Measurements from ENCODE around the gene CAPZA2.
"Not testable (repeated sequence)": the region's sequence is repeated elsewhere in the genome, so short reads cannot be mapped to it uniquely, and the experiment has no call there.

The CAPZA2 gene

DNA sequence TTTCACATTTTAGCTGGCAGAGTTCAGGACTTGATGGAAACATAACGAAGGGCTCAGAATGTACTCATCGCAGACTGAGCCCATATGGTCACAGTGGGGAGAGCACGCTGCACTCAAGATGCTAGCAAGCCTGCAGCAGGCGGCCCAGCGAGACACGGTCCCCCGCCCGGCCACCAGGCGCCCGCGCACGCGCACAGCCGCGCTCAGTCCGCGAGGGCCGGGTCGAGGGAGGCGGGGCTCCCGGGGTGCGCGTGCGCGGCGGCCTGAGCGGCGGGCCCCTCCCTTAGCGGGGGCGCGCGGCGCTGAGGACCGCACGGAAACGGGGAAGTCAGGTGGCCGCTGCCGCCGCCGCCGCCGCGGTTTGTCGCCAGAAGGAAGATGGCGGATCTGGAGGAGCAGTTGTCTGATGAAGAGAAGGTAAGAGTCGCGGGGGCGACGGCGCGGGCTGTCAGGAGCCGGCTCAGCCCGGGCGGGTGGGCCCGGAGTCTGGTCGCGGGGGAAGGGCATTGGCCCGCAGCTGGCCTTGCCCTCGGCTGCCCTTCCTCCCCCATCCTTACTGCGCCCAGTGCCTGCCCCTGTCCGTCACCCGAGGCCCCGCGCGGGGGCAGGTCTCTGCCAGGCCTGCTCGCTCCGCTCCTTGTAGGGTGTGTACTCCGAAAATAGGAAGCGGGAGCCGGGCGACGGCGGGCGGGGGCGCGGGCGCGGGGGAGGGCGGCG is at the start of gene CAPZA2:
Gene CAPZA2 (plus strand): TSS at position 354 of the 717 bp plus-strand sequence. CDS start 25 bp downstream, at position 379.
- no peaks in the 10 kb centered on the region for H3K9me3 Mint-ChIP-seq
- peak within 1 kb of the TSS; percentile 97 for H3K4me3 Mint-ChIP-seq
- peak within 1 kb of the TSS; percentile 96 for H3K27ac Mint-ChIP-seq
- H3K4me1 Mint-ChIP-seq (ENCODE audit: low read depth) = peaks cover 33% of the 10 kb centered on the region
- peaks cover 6% of the 10 kb centered on the region for H3K36me3 Mint-ChIP-seq (ENCODE audit: low read depth)
- H3K27me3 Mint-ChIP-seq (ENCODE audit: low read depth) = peaks cover 21% of the 10 kb centered on the region

DNA sequence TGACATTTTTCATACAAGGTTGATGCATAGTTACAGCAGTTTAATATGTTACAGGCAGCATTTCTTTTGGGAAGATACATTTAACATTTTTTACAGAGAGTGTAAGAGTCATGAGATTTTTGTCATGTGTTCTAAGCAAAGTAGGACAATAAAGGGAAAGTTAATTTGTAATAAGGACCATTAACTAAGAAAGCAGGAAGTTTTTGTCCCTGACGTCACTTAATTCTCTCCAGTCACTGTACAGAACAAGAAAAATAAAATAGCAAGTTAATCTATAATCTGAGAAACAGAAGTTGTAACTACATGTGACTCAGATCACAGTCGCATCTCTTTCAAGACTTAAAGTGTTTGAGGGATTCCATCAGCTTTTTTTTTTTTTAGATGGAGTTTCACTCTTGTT is 49.5 kb upstream of the CAPZA2 start:
- no peaks in the 10 kb centered on the region for H3K9me3 Mint-ChIP-seq
- no peaks in the 10 kb centered on the region for H3K4me1 Mint-ChIP-seq (ENCODE audit: low read depth)
- peaks cover 19% of the 10 kb centered on the region for H3K27me3 Mint-ChIP-seq (ENCODE audit: low read depth)
- H3K4me3 Mint-ChIP-seq = no peak overlapping the region
- H3K27ac Mint-ChIP-seq = no peak overlapping the region
- no peaks in the 10 kb centered on the region for H3K36me3 Mint-ChIP-seq (ENCODE audit: low read depth)

DNA sequence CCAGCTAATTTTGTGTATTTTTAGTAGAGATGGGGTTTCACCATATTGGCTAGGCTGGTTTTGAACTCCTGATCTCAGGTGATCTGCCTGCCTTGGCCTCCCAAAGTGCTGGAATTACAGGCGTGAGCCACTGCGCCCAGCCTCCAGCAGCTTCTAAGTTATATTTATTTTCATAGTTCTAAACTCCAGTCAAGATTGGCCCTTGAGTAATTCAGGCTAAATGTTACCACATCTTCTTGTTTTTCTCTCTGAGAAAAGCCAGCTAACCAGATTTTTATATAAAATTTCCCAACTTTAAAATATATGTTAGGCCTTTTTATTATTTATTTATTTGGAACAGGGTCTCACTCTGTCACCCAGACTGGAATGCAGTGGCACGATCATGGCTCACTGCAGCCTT is 49.0 kb upstream of the CAPZA2 start:
- not testable (repeated sequence) for H3K36me3 Mint-ChIP-seq (ENCODE audit: low read depth); H3K27ac Mint-ChIP-seq; H3K4me3 Mint-ChIP-seq; H3K9me3 Mint-ChIP-seq; H3K4me1 Mint-ChIP-seq (ENCODE audit: low read depth)
- peaks cover 15% of the 10 kb centered on the region for H3K27me3 Mint-ChIP-seq (ENCODE audit: low read depth)

DNA sequence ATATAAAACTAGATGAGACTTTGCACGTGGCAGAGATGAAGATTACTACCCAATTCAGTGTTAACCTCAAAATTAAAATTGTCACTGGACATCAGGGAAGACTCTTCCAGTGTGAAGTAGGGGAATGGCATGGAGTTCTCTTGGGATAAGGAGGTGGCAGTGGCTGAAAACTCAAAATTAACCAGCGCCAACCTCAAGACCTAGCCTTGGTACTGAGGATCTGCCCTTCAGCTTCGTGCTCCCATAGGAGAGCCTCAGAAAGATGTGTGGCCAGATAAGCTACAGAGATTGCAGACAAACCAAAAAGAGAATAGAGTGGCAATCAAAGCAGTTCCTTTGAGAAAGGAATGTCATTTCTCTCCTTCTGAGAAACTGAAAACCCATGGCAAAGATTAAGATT is 47.3 kb upstream of the CAPZA2 start:
- Mint-ChIP-seq H3K4me3 (no peak overlapping the region), H3K27ac (no peak overlapping the region), H3K36me3 (ENCODE audit: low read depth) (no peaks in the 10 kb centered on the region), H3K4me1 (ENCODE audit: low read depth) (no peaks in the 10 kb centered on the region), H3K27me3 (ENCODE audit: low read depth) (peaks cover 23% of the 10 kb centered on the region), H3K9me3 (no peaks in the 10 kb centered on the region)

DNA sequence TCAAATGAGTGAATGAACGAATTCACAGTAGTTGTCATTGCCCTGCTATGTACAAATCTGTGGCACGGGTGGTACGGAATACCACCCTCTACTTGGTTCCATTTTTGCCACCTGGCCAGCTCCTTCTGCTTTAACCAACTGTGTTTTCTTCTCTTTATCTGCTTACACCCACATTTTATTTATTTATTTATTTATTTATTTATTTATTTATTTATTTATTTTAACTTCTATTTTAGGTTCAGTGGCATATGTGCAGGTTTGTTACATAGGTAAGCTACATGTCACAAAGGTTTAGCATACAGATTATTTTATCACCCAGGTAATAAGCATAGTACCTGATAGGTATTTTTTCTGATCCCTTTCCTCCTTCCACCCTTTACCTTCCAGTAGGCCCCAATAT is 42.2 kb upstream of the CAPZA2 start:
- no peak overlapping the region for H3K4me3 Mint-ChIP-seq
- H3K36me3 Mint-ChIP-seq (ENCODE audit: low read depth) = no peaks in the 10 kb centered on the region
- no peaks in the 10 kb centered on the region for H3K4me1 Mint-ChIP-seq (ENCODE audit: low read depth)
- H3K9me3 Mint-ChIP-seq = no peaks in the 10 kb centered on the region
- no peak overlapping the region for H3K27ac Mint-ChIP-seq
- H3K27me3 Mint-ChIP-seq (ENCODE audit: low read depth) = peaks cover 36% of the 10 kb centered on the region

DNA sequence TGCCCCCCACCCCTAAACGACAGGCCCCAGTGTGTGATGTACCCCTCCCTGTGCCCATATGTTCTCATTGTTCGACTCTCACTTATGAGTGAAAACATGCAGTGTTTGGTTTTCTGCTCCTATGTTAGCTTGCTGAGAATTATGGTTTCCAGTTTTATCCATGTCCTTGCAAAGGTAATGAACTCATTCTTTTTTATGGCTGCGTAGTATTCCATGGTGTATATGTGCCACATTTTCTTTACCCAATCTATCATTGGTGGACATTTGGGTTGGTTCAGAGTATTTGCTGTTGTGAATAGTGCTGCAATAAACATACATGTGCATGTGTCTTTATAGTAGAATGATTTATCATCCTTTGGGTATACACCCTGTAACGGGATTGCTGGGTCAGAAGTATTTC is 40.7 kb upstream of the CAPZA2 start:
- not testable (repeated sequence) for H3K9me3 Mint-ChIP-seq; H3K36me3 Mint-ChIP-seq (ENCODE audit: low read depth); H3K27ac Mint-ChIP-seq; H3K4me1 Mint-ChIP-seq (ENCODE audit: low read depth); H3K4me3 Mint-ChIP-seq
- H3K27me3 Mint-ChIP-seq (ENCODE audit: low read depth) = peaks cover 40% of the 10 kb centered on the region

DNA sequence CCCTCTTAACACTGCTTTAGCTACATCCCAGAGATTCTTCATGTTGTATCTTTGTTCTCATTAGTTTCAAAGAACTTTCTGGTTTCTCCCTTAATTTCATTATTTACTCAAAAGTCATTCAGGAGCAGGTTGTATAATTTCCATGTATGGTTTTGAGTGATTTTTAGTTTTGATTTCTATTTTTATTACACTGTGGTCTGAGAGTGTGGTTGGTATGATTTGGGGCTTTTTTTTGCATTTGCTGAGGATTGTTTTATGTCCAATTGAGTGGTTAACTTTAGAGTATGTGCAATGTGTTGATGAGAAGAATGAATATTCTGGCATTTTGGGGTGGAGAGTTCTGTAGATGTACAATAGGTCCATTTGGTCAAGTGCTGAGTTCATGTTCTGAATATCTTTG is 37.9 kb upstream of the CAPZA2 start:
- Mint-ChIP-seq H3K27ac (no peak overlapping the region), H3K9me3 (no peaks in the 10 kb centered on the region), H3K4me3 (no peak overlapping the region), H3K4me1 (ENCODE audit: low read depth) (no peaks in the 10 kb centered on the region), H3K36me3 (ENCODE audit: low read depth) (no peaks in the 10 kb centered on the region), H3K27me3 (ENCODE audit: low read depth) (peaks cover 27% of the 10 kb centered on the region)

DNA sequence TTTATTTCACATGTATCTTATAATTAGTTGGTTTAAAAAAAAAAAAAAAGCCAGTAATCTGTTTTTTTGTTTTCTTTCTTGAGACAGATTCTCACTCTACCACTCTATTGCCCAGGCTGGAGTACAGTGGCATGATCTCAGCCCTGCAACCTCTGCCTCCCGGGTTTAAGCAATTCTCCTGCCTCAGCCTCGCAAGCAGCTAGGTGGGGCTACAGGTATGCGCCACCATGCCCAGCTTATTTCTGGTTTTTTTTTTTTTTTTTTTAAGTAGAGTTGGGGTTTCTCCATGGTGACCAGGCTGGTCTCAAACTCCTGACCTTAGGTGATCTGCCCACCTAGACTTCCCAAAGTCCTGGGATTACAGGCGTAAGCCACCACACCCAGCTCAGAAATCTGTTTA is 34.1 kb upstream of the CAPZA2 start:
- Mint-ChIP-seq H3K9me3 (no peaks in the 10 kb centered on the region), H3K4me1 (ENCODE audit: low read depth) (no peaks in the 10 kb centered on the region), H3K36me3 (ENCODE audit: low read depth) (no peaks in the 10 kb centered on the region), H3K4me3 (no peak overlapping the region), H3K27ac (no peak overlapping the region), H3K27me3 (ENCODE audit: low read depth) (peaks cover 23% of the 10 kb centered on the region)

DNA sequence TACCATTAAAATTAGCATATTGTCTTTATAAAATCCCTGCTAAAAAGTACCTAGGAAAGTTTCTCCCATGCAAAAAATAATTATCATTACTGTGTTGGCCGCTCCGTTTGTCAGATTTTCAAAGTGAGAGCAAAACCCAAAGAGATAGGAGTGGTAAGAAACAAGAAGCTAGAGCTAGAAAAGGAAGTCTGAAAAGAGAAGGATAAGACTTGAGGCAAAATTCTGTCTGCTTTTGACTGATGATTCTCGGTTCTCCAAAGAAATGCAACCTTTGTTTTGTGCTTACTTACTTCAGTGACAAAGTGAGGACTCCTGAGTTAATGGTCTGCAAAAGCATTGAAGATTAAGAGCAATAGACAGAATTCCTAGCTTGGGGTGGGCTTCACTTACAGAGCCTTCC is 33.3 kb upstream of the CAPZA2 start:
- Mint-ChIP-seq H3K27ac (no peak overlapping the region), H3K9me3 (no peaks in the 10 kb centered on the region), H3K36me3 (ENCODE audit: low read depth) (no peaks in the 10 kb centered on the region), H3K27me3 (ENCODE audit: low read depth) (peaks cover 18% of the 10 kb centered on the region), H3K4me1 (ENCODE audit: low read depth) (no peaks in the 10 kb centered on the region), H3K4me3 (no peak overlapping the region)

DNA sequence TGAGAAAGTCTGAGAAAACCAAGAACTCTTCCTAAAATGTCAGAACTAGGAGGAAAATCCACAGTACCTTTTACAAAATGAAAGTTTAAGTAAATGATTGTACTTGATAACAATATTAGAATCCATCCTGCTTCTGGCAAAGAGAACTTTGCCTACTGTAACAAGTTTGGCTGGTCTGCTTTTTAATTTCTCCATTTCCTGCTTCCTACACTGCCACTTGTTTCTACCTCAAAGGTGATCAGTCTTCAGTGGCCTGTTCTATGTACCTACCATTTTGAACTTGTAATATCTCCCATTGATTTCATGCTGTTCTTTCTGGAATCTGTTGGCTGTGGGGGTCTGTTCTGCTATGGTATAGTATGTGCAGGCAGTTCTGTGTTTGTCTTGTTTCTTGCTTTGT is 32.9 kb upstream of the CAPZA2 start:
- H3K27me3 Mint-ChIP-seq (ENCODE audit: low read depth) = peaks cover 13% of the 10 kb centered on the region
- no peaks in the 10 kb centered on the region for H3K9me3 Mint-ChIP-seq
- H3K4me1 Mint-ChIP-seq (ENCODE audit: low read depth) = no peaks in the 10 kb centered on the region
- H3K27ac Mint-ChIP-seq = no peak overlapping the region
- H3K4me3 Mint-ChIP-seq = no peak overlapping the region
- H3K36me3 Mint-ChIP-seq (ENCODE audit: low read depth) = no peaks in the 10 kb centered on the region

DNA sequence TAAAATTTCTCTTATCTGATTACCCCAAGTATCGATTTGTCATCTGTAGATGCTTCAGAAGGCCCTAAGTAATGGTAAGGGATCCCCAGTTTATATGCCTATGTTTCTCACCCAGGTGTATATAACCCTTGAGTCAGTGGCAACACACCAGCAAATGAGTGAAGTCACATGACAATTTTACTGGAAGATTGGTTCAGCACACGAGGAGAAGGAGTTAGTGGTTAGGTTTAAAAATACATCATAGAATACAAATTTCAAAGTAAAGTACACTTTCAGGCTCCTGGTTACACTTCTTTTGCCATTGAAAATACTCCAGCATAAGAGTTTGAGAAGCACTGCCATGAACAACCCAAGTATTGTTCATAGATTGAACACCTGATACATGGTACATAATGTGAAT is 29.7 kb upstream of the CAPZA2 start:
- Mint-ChIP-seq H3K27me3 (ENCODE audit: low read depth) (peaks cover 4% of the 10 kb centered on the region), H3K27ac (no peak overlapping the region), H3K4me3 (no peak overlapping the region), H3K9me3 (no peaks in the 10 kb centered on the region), H3K4me1 (ENCODE audit: low read depth) (no peaks in the 10 kb centered on the region), H3K36me3 (ENCODE audit: low read depth) (no peaks in the 10 kb centered on the region)

DNA sequence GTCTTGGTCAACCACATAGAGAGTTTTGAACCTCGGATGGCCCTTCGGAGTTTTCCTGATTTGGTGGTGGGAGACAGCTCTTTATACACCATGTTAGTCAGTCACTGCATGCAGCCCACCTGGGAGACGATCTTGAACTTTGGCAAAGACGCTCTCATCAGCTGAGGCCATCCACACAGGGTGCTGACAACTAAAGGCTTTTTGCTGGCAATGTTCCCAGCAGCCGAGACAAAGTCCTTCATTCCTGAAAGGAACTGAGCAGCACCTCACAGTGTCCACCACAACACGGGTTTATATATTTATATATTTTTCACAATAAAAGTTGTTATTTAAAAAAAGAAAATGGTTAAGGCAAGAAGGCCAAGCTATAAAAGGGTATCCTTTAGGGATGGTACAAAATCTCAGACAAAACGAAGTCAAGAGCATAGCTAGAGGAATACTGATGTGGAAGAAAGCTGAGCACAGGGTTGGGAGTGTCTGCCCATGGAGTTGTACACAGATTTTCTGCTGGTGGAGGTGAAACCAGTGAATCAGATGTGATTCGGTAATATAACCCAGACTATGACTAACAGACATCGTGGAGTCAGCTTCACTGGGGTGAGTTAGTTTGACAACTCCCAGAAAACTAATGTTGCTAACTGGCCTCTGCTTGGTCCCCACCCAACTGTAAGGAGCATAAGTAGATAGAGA is 27.4 kb upstream of the CAPZA2 start:
- peaks cover 9% of the 10 kb centered on the region for H3K27me3 Mint-ChIP-seq (ENCODE audit: low read depth)
- H3K9me3 Mint-ChIP-seq = no peaks in the 10 kb centered on the region
- no peak overlapping the region for H3K4me3 Mint-ChIP-seq
- H3K4me1 Mint-ChIP-seq (ENCODE audit: low read depth) = no peaks in the 10 kb centered on the region
- H3K36me3 Mint-ChIP-seq (ENCODE audit: low read depth) = no peaks in the 10 kb centered on the region
- no peak overlapping the region for H3K27ac Mint-ChIP-seq

DNA sequence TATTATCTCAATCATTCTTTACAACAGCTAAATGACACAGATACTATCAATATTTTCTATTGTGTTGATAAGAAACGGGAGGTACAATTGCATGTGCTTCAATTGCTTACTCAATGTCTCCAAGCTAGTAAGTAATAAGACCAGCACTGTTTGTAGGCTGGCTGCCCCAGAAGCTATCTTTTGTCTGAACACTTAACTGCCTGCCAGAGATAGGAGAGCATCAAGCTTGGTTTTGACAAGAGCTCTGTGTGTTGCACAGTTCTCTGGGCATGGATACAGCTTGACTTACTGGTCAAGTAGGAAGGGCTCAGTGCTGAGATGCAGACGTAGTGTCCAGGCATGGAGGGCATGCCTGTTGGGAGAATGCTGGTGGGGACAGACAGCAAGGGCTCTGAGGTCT is 26.3 kb upstream of the CAPZA2 start:
- Mint-ChIP-seq H3K9me3 (no peaks in the 10 kb centered on the region), H3K4me1 (ENCODE audit: low read depth) (no peaks in the 10 kb centered on the region), H3K36me3 (ENCODE audit: low read depth) (no peaks in the 10 kb centered on the region), H3K4me3 (no peak overlapping the region), H3K27ac (no peak overlapping the region), H3K27me3 (ENCODE audit: low read depth) (peaks cover 10% of the 10 kb centered on the region)

DNA sequence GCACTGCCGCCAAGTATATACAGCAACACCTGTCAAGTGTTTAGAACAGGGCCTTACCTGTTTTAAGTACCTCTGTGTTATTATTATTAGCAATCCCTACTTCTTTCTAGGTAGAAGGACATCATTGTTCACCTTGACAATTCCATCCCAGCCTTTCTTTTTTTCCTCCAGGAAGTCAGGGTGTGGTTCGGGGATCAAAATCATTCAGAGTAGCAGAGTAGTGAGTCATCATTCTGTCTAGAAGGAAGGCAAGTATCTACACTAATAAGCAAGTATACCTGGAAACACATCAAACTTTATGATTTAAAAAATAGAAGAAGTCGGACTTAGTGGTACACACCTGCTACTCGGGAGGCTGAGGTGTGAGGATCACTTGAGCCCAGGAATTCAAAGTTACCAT is 25.5 kb upstream of the CAPZA2 start:
- H3K27me3 Mint-ChIP-seq (ENCODE audit: low read depth) = peaks cover 16% of the 10 kb centered on the region
- no peaks in the 10 kb centered on the region for H3K4me1 Mint-ChIP-seq (ENCODE audit: low read depth)
- H3K4me3 Mint-ChIP-seq = no peak overlapping the region
- no peak overlapping the region for H3K27ac Mint-ChIP-seq
- H3K36me3 Mint-ChIP-seq (ENCODE audit: low read depth) = no peaks in the 10 kb centered on the region
- no peaks in the 10 kb centered on the region for H3K9me3 Mint-ChIP-seq

DNA sequence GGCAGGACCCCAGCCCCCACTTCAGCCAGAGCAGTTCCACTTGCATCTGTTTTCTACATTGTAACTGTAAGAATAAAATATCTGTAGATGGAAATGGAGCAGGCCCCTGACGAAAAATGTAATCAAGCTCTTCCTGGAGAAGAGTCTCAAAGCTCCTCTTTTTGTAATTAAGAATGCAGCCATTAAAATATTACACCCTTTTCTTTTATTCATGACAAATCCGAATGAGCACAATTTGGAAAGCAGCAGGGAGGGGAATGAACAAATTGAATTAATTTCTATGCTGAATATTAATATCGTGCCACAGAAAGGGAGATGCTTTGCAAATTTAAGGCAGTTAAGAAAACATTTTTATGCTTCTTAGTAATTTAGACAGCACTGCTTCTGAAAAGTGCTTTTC is 24.8 kb upstream of the CAPZA2 start:
- Mint-ChIP-seq H3K4me1 (ENCODE audit: low read depth) (no peaks in the 10 kb centered on the region), H3K27me3 (ENCODE audit: low read depth) (peaks cover 22% of the 10 kb centered on the region), H3K4me3 (no peak overlapping the region), H3K9me3 (no peaks in the 10 kb centered on the region), H3K27ac (no peak overlapping the region), H3K36me3 (ENCODE audit: low read depth) (no peaks in the 10 kb centered on the region)
